Measurements from ENCODE around the gene TPI1. TPM values are rescaled to one million over a fixed set of nuclear protein-coding genes. Genes with fewer than 3 reads are reported as not detected.
A peak's percentile ranks its signal among the peaks of the same experiment; 100 is the strongest.

TPI1 gene
- total RNA-seq, 1 donor from 2014 or later = 482 TPM

- TF ChIP-seq CTCF (IDR thresholded peaks at IDR 0.05) = no peak
- no peaks in the 10 kb centered on the region for H3K36me3 ChIP-seq
- intact Hi-C loops (cut with DNase I) = no loop called here
- no peak overlapping the region for H3K27ac ChIP-seq
- H3K9me3 ChIP-seq = no peaks in the 10 kb centered on the region
- peaks cover 3 to 10% of the 10 kb centered on the region in 2 donors for H3K4me1 ChIP-seq
- peaks cover 7% of the 10 kb centered on the region for H3K27me3 ChIP-seq
- H3K4me3 ChIP-seq = no peak overlapping the region
- no peak for DNase-seq (ENCODE audit: low spot score in 2 of 2)
Observed at GRCh38 chr12:6820166-6820565, 47.2 kb upstream of the TPI1 start.

- no peak for TF ChIP-seq CTCF (IDR thresholded peaks at IDR 0.05)
- H3K36me3 ChIP-seq = no peaks in the 10 kb centered on the region
- no peaks in the 10 kb centered on the region for H3K9me3 ChIP-seq
- DNase-seq (ENCODE audit: low spot score in 2 of 2) = no peak
- peak within 1 kb of the TSS; percentile 40 to 64 for H3K4me3 ChIP-seq
- H3K4me1 ChIP-seq = peaks cover 3 to 13% of the 10 kb centered on the region in 2 donors
- H3K27ac ChIP-seq = no peak within 1 kb of the TSS
- intact Hi-C loops (cut with DNase I) = no loop called here
- peaks cover 7% of the 10 kb centered on the region for H3K27me3 ChIP-seq
Observed at GRCh38 chr12:6821591-6822425, 45.5 kb upstream of the TPI1 start, which contains the start of gene GPR162. GPR162 (plus strand) TSS chr12:6821821; CDS start chr12:6823899, 2,078 bp downstream.

GRCh38 chr12:6822426-6823135 is 44.8 kb upstream of the TPI1 start:
- TF ChIP-seq CTCF (IDR thresholded peaks at IDR 0.05) = no peak
- intact Hi-C loops (cut with DNase I) = no loop called here

GRCh38 chr12:6823182-6824084 is 43.9 kb upstream of the TPI1 start:
- Histone ChIP-seq H3K27ac (no peak overlapping the region), H3K9me3 (no peaks in the 10 kb centered on the region), H3K27me3 (peaks cover 7% of the 10 kb centered on the region), H3K4me3 (no peak overlapping the region), H3K36me3 (no peaks in the 10 kb centered on the region), H3K4me1 (peaks cover 3 to 23% of the 10 kb centered on the region in 2 donors)
- intact Hi-C loops (cut with DNase I) = loop anchor here (2.0 kb wide), 1 partner anchor 45 kb away; no protein-coding TSS in a partner anchor
- DNase-seq (ENCODE audit: low spot score in 2 of 2) = no peak
- no peak for TF ChIP-seq CTCF (IDR thresholded peaks at IDR 0.05)

More at GRCh38 chr12:6822426-6823135, 44.8 kb upstream of the TPI1 start:
- Histone ChIP-seq H3K27ac (no peak overlapping the region), H3K27me3 (peaks cover 7% of the 10 kb centered on the region), H3K4me1 (peaks cover 3 to 20% of the 10 kb centered on the region in 2 donors), H3K36me3 (no peaks in the 10 kb centered on the region), H3K4me3 (peak overlapping the region in 1 of 2 donors; percentile 64), H3K9me3 (no peaks in the 10 kb centered on the region)
- DNase-seq (ENCODE audit: low spot score in 2 of 2) = no peak
